HTR-8/SVneo (cell line): ENCODE measurements around the gene TMEM263.

Experiments
- DNase-seq: peaks from one replicate; pipeline ENCODE4 v3.0.0; 2011; ENCODE audit warnings: low spot score, mixed read lengths; ENCODE audit not compliant: insufficient read length
- FAIRE-seq: peaks from 2 replicates; lab custom pipeline; 2011; peaks lifted over from hg19 to GRCh38; lab: Jason Lieb, UNC

The TMEM263 gene

GRCh38 chr12:106945261-106945851, 10.4 kb upstream of the TMEM263 start:
- FAIRE-seq = no peak
- no peak for DNase-seq

- DNase-seq (no peak), FAIRE-seq (no peak)
Observed at GRCh38 chr12:106947461-106947860, 8.2 kb upstream of the TMEM263 start.

- FAIRE-seq = no peak
- no peak for DNase-seq
Observed at GRCh38 chr12:106950591-106950990, 5.1 kb upstream of the TMEM263 start.

GRCh38 chr12:106953352-106954250, 2.1 kb upstream of the TMEM263 start:
- DNase-seq (peak; percentile 12), FAIRE-seq (no peak)

DNA sequence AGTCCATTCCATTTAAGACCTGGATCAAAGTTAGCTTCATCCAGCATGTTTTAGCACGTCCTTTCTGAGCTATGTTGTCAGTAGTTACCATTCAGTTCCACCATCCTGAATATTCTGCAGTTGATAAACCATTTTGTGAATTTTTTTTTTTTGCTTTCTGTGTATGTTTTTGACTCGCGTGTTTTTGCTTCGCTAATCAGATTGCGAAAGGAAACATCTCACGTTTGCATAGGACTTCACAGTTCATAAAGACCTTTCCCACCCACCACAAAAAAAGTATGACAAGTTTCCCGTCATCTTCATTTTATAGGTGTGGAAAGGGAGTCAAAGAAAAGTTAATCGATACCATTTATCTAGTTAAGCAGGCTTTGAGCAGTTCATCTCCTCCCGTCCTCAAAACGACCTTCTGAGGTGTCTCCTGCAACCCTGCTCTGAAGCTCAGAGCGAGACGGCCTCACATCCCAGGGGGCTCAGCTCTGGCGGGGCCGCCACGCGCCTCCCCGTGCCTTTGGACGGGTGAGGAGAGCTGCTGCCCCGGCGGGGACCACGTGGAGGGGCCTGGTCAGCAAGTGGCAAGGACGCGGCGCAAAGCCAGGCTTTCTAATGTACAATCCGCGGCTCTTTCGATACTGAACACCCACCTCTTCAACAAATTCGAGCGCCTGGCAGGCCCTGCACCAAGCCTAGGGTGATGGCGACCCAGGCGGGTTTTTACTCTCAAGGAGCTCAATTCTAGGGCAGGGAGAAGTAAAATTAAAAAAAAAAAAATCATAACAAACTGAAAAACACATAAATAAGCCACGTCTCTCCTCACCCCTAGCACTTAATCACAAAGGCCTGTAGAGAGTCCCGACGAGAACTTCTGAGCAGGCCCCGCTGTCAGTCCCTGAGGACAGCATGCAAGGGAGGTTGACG, 988 bp upstream of the TMEM263 start:
- FAIRE-seq = no peak
- DNase-seq = no peak

DNA sequence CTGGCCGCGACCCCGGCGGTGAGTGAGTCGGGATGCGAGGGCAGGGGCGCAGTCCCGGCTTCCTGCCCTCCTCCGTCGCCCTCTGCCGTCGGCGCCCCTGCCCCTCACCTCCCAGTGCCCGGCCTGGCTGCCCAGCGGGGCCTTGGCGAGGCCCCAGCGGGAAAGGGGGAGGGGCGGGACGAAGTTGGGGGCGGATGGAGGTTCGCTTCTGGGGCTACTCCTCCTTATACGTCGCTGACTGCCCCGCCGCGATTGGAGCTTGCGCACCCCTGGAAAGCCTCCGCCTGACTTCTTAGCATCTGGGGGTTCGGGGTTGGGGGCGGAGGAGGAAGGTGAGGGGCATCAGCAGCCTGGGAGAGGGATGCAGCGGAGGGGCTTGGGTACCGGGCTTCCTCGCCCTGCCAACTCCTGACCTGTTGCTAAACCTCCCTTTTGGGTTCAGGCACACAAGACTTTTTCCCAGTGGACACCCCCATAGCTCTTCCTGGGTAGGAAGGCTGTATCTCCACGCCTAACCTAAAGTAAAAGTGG, 406 bp downstream of the TMEM263 start:
- DNase-seq = peak; percentile 59
- FAIRE-seq = no peak

DNA sequence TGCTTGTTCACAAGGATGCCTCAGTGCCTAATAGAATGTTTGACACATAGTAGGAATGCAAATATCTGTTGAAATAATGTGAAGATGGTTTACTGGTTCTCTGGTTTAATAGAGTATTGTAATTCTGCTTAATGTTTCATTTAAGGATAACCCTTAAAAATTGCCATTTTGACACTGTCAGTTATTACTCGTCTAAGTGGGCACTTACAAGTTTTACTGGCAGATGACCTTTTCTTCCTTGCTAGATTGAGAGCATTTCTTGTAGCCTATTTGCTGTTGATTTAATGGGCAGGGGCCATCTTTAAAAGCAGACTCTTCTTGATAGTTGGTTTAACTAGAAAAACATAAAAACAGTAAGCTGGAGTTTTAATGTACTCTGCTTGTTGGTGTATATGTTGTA, 1.9 kb downstream of the TMEM263 start:
- FAIRE-seq = no peak
- no peak for DNase-seq

GRCh38 chr12:106960443-106960842, 4.7 kb downstream of the TMEM263 start:
- DNase-seq = no peak

DNA sequence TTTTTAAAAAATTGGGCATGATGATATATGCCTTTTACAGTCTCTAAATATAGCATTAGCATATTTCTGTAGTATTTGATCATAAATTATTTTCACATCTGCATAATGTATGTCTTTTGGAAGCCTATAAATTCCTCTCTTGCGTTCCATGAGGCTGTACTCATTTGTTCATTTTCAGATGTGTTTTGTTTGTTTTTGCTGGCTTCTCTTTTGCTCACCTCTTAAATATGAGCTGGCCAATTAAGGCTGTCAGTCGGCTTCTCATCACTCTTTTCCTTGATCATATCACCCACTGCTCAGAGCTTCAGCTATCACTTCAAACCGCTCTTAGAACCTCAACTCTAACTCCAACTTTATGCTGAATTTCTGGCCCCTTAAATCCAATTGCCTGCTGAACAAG, 6.6 kb downstream of the TMEM263 start:
- no peak for DNase-seq
- FAIRE-seq = no peak

More at GRCh38 chr12:106960443-106960842, 4.7 kb downstream of the TMEM263 start:
- FAIRE-seq = no peak

GRCh38 chr12:106964526-106964925, 8.8 kb downstream of the TMEM263 start:
- DNase-seq (no peak), FAIRE-seq (no peak)

- no peak for DNase-seq
- FAIRE-seq = no peak
Observed at GRCh38 chr12:106971065-106971464, 15.4 kb downstream of the TMEM263 start.

DNA sequence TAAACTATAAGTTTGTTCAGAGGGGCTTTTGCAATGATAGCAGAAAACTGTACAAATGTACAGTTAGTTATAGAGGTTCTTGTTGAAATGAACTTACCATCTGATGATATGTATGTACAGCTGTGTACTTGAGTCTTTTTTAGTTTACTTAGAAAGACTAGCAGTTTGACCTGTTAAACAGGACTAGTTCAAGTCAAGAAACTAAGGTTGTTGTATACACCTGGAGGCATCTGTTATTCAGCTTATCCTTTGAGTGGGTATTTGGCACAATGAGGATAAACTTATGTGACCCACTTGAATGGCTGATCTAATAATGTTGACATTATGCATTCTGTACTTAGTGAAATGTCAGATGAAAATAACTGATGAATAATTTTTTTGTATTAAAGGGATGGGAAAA, 17.8 kb downstream of the TMEM263 start:
- no peak for DNase-seq
- FAIRE-seq = no peak

DNA sequence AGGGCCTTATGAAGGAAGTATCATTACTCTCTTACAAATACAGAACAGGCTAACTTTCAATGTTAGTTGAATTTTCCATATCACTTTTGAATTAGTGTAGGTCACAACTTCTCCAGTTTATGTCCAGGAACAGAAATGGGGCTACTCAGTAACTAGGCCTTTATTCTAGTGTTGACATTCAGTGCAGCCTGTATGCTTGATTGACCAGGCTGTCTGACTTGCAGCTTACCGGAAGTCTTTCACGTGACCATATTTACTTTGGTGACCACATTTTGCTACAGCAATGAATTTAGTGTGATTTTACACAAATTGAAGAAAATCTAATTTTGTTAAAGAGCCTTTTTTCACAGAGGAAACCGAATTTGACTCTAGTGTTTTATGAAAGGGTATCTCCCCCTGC, 18.8 kb downstream of the TMEM263 start:
- FAIRE-seq = no peak

GRCh38 chr12:106975098-106975497, 19.4 kb downstream of the TMEM263 start:
- DNase-seq (no peak), FAIRE-seq (no peak)

More for the DNA sequence above, 18.8 kb downstream of the TMEM263 start:
- DNase-seq = no peak

DNA sequence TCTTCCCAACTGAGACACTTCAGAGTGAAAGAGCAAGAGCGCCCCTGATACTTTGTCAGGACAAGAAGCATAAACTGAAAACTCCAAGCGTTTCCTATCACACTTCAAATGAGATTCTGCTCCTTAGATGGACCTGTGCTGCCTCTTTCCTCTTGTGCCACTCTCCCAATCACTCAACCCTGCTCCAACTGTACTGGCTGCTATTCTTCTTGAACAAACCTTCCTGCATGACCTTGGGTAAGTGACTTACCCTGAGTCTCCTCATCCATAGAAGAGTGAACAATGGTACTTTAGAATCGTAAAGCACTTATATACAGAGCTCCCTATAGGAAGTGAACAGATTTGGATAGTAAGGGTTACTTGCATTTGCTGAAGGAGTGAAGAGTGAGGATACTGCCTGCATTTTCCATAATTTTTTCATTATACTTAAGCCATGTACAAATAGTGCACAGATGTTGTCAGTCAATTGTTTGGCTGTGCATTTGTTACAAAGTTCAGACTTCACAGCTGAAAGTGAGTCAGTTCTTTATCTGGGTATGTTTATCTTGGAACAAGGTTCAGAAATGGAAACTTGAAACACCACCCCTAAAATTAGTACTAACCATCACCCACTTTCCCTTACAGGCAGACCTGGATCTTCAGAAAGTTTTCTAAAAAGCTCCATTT, 20.4 kb downstream of the TMEM263 start:
- DNase-seq = no peak
- no peak for FAIRE-seq

GRCh38 chr12:106976668-106977067, 21.0 kb downstream of the TMEM263 start:
- no peak for FAIRE-seq
- no peak for DNase-seq

DNA sequence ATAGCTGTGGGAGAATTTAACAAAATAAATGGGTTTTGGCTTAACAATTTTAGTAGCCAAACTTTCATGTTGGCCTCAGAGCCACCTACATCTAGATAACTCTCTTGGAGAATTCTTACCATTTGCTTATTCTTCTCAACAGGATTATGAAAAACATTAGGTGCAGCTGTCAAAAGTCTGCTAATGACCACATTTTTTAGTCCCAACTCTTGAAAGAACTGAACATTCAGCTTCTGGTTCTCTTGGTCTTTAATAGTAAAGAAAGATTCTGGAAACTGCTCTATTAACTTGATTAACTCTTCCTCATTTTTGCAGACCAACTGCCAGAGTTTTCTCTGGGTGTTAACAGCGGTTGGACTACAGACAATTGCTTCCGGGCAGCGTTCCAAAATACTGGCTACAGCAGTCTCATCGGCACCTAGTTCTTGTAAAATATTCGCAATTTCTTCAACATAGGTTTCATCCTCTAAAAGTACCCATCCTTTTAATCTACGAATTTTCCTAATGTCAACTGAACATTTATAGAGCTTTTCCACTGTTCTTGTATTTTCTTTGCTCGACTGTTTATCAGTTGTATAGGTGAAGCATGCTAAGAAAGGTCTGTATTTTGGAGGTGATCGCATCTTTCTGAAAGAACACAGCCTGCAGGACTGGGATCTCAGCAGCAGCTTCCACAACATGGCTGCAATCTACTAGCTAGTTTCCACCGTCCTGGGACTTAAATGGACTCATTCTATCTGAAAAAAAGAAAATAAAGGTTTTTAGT, 22.5 kb downstream of the TMEM263 start:
- FAIRE-seq (no peak), DNase-seq (no peak)

DNA sequence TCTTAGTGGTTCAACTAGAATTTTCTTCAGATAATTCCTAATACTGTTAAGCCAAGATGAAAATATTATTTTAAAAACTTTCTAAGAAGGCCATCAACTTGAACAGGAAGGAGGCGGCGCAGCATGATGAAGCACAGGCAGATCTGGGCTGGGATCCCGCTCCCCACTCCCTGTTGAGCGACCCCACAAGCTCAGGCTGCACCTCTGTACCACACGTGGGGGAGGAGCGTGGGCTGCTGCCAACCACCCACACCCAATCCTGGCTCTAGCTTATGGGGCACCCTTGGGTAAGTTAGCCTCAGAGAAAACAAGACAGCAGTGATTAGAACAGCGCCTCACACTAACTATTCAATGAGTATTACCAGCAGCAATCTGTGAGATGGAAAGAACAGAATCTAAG, 25.2 kb downstream of the TMEM263 start:
- DNase-seq (no peak), FAIRE-seq (no peak)

GRCh38 chr12:106981788-106982187, 26.1 kb downstream of the TMEM263 start:
- FAIRE-seq (no peak), DNase-seq (no peak)
